Heart left ventricle (tissue), 16 donors: ENCODE measurements around the gene TOMM6. TPM values are rescaled to one million over a fixed set of nuclear protein-coding genes. Genes with fewer than 3 reads are reported as not detected.

Source experiments
- ATAC-seq, 4 donors: fragments of 200-7000 bp; cut with Tn5 transposase; one replicate each; pipeline ENCODE4 v1.9.1; 2020 to 2022; ENCODE audit warnings: moderate library complexity in 4 of 4, mild to moderate bottlenecking in 3 of 4, moderate number of reproducible peaks in 1 of 4
- DNase-seq, 5 donors: peaks; one replicate each; pipeline ENCODE4 v3.0.0-alpha.2; 2020
- H3K27ac ChIP-seq, 12 donors: fragments of 200-600 bp; sonication (generic) in 4 of 12; one replicate each; pipeline versions ENCODE4 v1.5.0 to v1.8.0; 2016 to 2022; ENCODE audit warnings: mild to moderate bottlenecking in 2 of 12
- H3K27me3 ChIP-seq, 9 donors: fragments of 200-600 bp; sonication (generic) in 2 of 9; one replicate each; pipeline versions ENCODE4 v1.5.1 to v1.8.0; 2016 to 2022; ENCODE audit warnings: mild to moderate bottlenecking in 3 of 9
- H3K36me3 ChIP-seq, 9 donors: fragments of 200-600 bp; sonication (generic) in 2 of 9; one replicate each; pipeline versions ENCODE4 v1.5.0 to v1.8.0; 2018 to 2022; ENCODE audit warnings: mild to moderate bottlenecking in 2 of 9
- H3K4me1 ChIP-seq, 12 donors: fragments of 200-600 bp; sonication (generic) in 4 of 12; one replicate each; pipeline versions ENCODE4 v1.5.0 to v1.8.0; 2016 to 2022; ENCODE audit warnings: mild to moderate bottlenecking in 3 of 12
- H3K4me3 ChIP-seq, 12 donors: fragments of 200-600 bp; sonication (generic) in 4 of 12; one replicate each; pipeline versions ENCODE4 v1.5.0 to v1.8.0; 2017 to 2022; ENCODE audit warnings: mild to moderate bottlenecking in 9 of 12, moderate library complexity in 4 of 12
- H3K9me3 ChIP-seq, 12 donors: fragments of 200-600 bp; sonication (generic) in 4 of 12; one replicate each; pipeline versions ENCODE4 v1.5.0 to v1.8.0; 2016 to 2022; ENCODE audit warnings: mild to moderate bottlenecking in 1 of 12
- POLR2A ChIP-seq, 2 donors: fragments of 450-650 bp; IDR thresholded peaks; one replicate each; pipeline ENCODE4 v1.6.1; 2017; ENCODE audit warnings: antibody characterized with exemption in 2 of 2, mild to moderate bottlenecking in 2 of 2, moderate library complexity in 2 of 2
- WGBS, 4 donors: extraction: QIAGEN DNeasy Blood & Tissue Kit in 2 of 4; methylation state at CpG; one replicate each; pipeline versions ENCODE4 v1.1.5 to v1.1.7; 2013 to 2018; 5-methylcytosine and 5-hydroxymethylcytosine counted together
- intact Hi-C, 10 donors: fragments of 100-400 bp; cut with DNase I; formaldehyde crosslinking; loops; one replicate each; pipeline versions ENCODE4 v1.11.1 to v1.14.2; 2022
- polyA plus RNA-seq, 2 donors: library from polyadenylated mRNA; stranded (reverse); fragments of 200-250 nt; gene quantifications; one replicate each; pipeline ENCODE4 v1.2.3, GENCODE V29; 2013
- total RNA-seq, 9 donors: library from RNA; depleted of rRNA in 2 of 9; stranded (reverse); fragments of >200 nt in 2 of 9; fragmentation: NEBNext Ultra II Directional in 3 of 9; extraction: Animal tissue kit (Norgen Biotek cat#: 25700) in 3 of 9; gene quantifications; one replicate each; pipeline versions ENCODE4 v1.1.0 to v1.2.4, GENCODE V29; 2016 to 2023
- TF ChIP-seq, protein P1 (sequence below), 12 donors: fragments of 200-600 bp; sonication (generic) in 4 of 12; IDR thresholded peaks; one replicate each; pipeline versions ENCODE4 v1.5.0 to v1.8.0; 2018 to 2022; ENCODE audit warnings: antibody characterized with exemption in 12 of 12, mild to moderate bottlenecking in 5 of 12
- donor health status: ischemic (EF 13 %, LVEDD 7.1; RV severe dilation, severe dysfunction).
- donor health status: healthy with polysubstance abuse.
- donor health status: DM: no; HTN: yes; CAD: no.
- donor health status: DM: no; HTN: no; CAD: no.
- donor health status: ischemic (EF 25% LVEDD 6.9; RV normal size, moderate dysfunction).
- donor health status: ischemic (EF 25% LVEDD 5.7; RV mildly dilated, moderate dysfunction).
- donor health status: healthy.
- donor health status: DM: yes; HTN: yes; CAD: no.
- donor health status: ischemic (EF 35%, LVEDD 5.7; RV mildly dilated, moderate dysfunction).
- donor health status: nonischemic (EF 11% LVEDD 7.7; RV severe dilation, severe dysfunction).
- donor health status: DM: yes; HTN: yes; CAD: no.
- donor health status: PGD.
- donor health status: ischemic (EF 29% LVEDD 5.4; RV normal size, mild dysfunction).
- donor health status: nonischemic (EF 23%, LVEDD 6.1; RV moderate dilation, normal function).

TOMM6 gene
- total and polyA plus RNA-seq, 11 donors = 158 to 277 (median 182) TPM

- Histone ChIP-seq H3K4me3 (no peak overlapping the region), H3K4me1 (peaks cover 0 to 13% (median 0%) of the 10 kb centered on the region in 12 donors), H3K27ac (peak overlapping the region in 2 of 12 donors; percentile 4 to 6), H3K36me3 (no peaks in the 10 kb centered on the region), H3K27me3 (no peaks in the 10 kb centered on the region), H3K9me3 (no peaks in the 10 kb centered on the region)
- no peak for ATAC-seq
- intact Hi-C loops = no loop called here
- TF ChIP-seq, protein P1, sequence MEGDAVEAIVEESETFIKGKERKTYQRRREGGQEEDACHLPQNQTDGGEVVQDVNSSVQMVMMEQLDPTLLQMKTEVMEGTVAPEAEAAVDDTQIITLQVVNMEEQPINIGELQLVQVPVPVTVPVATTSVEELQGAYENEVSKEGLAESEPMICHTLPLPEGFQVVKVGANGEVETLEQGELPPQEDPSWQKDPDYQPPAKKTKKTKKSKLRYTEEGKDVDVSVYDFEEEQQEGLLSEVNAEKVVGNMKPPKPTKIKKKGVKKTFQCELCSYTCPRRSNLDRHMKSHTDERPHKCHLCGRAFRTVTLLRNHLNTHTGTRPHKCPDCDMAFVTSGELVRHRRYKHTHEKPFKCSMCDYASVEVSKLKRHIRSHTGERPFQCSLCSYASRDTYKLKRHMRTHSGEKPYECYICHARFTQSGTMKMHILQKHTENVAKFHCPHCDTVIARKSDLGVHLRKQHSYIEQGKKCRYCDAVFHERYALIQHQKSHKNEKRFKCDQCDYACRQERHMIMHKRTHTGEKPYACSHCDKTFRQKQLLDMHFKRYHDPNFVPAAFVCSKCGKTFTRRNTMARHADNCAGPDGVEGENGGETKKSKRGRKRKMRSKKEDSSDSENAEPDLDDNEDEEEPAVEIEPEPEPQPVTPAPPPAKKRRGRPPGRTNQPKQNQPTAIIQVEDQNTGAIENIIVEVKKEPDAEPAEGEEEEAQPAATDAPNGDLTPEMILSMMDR (IDR thresholded peaks at IDR 0.05) = no peak
- TF ChIP-seq POLR2A (IDR thresholded peaks at IDR 0.05) = no peak
- DNase-seq = no peak
- WGBS, 4 donors = 68 to 75% (median 72%) methylated on average over 4 of the region's 4 CpGs
These were observed 27.1 kb downstream of the TOMM6 start for GRCh38 chr6:41814629-41815028.

GRCh38 chr6:41815587-41815986, 28.1 kb downstream of the TOMM6 start:
- Histone ChIP-seq H3K27me3 (no peaks in the 10 kb centered on the region), H3K9me3 (no peaks in the 10 kb centered on the region), H3K4me1 (peaks cover 0 to 13% (median 0%) of the 10 kb centered on the region in 12 donors), H3K27ac (peak overlapping the region in 1 of 12 donors; percentile 25), H3K36me3 (no peaks in the 10 kb centered on the region), H3K4me3 (no peak overlapping the region)
- 49 to 68% (median 58%) methylated on average over 1 of the region's 1 CpG for WGBS, 4 donors
- no peak for TF ChIP-seq POLR2A (IDR thresholded peaks at IDR 0.05)
- TF ChIP-seq, protein P1 (IDR thresholded peaks at IDR 0.05) = no peak
- intact Hi-C loops = no loop called here
- peak; percentile 18 to 82 (median 50) for ATAC-seq
- DNase-seq = no peak

- WGBS, 4 donors = 75 to 83% (median 78%) methylated on average over 4 of the region's 4 CpGs
- peaks cover 0 to 13% (median 0%) of the 10 kb centered on the region in 12 donors for H3K4me1 ChIP-seq
- H3K4me3 ChIP-seq = no peak overlapping the region
- H3K36me3 ChIP-seq = no peaks in the 10 kb centered on the region
- DNase-seq (no peak), ATAC-seq (no peak)
- intact Hi-C loops = no loop called here
- H3K27me3 ChIP-seq = no peaks in the 10 kb centered on the region
- no peaks in the 10 kb centered on the region for H3K9me3 ChIP-seq
- TF ChIP-seq, protein P1 (IDR thresholded peaks at IDR 0.05) = no peak
- TF ChIP-seq POLR2A (IDR thresholded peaks at IDR 0.05) = no peak
- no peak overlapping the region for H3K27ac ChIP-seq
These were observed 31.0 kb downstream of the TOMM6 start for GRCh38 chr6:41818271-41819054.

DNA sequence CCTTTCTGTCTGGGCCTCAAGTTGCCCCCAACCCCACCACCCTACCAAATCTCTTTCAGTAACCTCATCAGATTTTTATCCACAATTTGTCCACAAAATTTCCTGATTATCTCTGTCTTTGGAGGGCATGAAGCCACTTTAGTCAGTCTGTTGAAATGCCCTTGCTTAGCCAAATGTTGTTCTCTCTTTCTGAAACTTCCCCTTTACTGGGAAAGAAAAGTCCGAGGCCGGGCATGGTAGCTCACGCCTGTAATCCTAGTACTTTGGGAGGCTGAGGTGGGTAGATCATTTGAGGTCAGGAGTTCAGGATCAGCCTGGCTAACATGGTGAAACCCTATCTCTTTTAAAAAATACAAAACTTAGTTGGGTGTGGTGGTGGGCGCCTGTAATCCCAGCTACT, 33.8 kb downstream of the TOMM6 start:
- no peaks in the 10 kb centered on the region for H3K27me3 ChIP-seq
- H3K9me3 ChIP-seq = no peaks in the 10 kb centered on the region
- TF ChIP-seq, protein P1 (IDR thresholded peaks at IDR 0.05) = no peak
- no peak for TF ChIP-seq POLR2A (IDR thresholded peaks at IDR 0.05)
- H3K4me3 ChIP-seq = no peak overlapping the region
- H3K27ac ChIP-seq = no peak overlapping the region
- ATAC-seq = no peak
- intact Hi-C loops = no loop called here
- 94 to 99% (median 97%) methylated on average over 4 of the region's 4 CpGs for WGBS, 4 donors
- H3K36me3 ChIP-seq = no peaks in the 10 kb centered on the region
- DNase-seq = no peak
- peaks cover 0 to 3% (median 0%) of the 10 kb centered on the region in 12 donors for H3K4me1 ChIP-seq
